PC-9 (cell line): ENCODE measurements around the gene CTNND2. TPM values are rescaled to one million over a fixed set of nuclear protein-coding genes. Genes with fewer than 3 reads are reported as not detected.

Experiments
- BruUV-seq: library from RNA; stranded (reverse); fragments of 400-500 nt; replicated peaks from 2 replicates; lab custom pipeline; 2021; lab: Mats Ljungman, UMichigan
- CTCF ChIA-PET: fragments of 300-600 bp; sonication (Branson Sonifier 250); formaldehyde crosslinking; loops from one replicate; lab custom pipeline; 2022; ENCODE audit warnings: antibody characterized with exemption; lab: Charles Lee
- POLR2A ChIA-PET: fragments of 300-600 bp; sonication (Branson Sonifier 250); formaldehyde crosslinking; loops from one replicate; lab custom pipeline; 2022; ENCODE audit warnings: antibody characterized with exemption; ENCODE audit not compliant: unreplicated experiment; lab: Charles Lee
- DNase-seq, 2 experiments: peaks; one replicate each; pipeline versions ENCODE4 v3.0.0 to v3.0.0-alpha.2; 2015 to 2022; ENCODE audit warnings: mixed read lengths in 1 of 2
- H2AFZ ChIP-seq: fragments of 200-600 bp; sonication (generic); 2 replicates; pipeline ENCODE4 v1.8.1; 2017; ENCODE audit warnings: antibody characterized with exemption
- H3F3A ChIP-seq: fragments of 200-600 bp; sonication (generic); 2 replicates; pipeline ENCODE4 v1.8.1; 2017; ENCODE audit warnings: antibody characterized with exemption, mild to moderate bottlenecking, low read depth; ENCODE audit not compliant: insufficient read depth
- H3K27ac ChIP-seq: fragments of 200-600 bp; sonication (generic); 2 replicates; pipeline ENCODE4 v1.6.1; 2016; ENCODE audit warnings: mixed run types
- H3K27me3 ChIP-seq: fragments of 200-600 bp; sonication (generic); 2 replicates; pipeline ENCODE4 v1.6.1; 2016; ENCODE audit warnings: low read depth, mixed run types; ENCODE audit not compliant: insufficient read depth
- H3K36me3 ChIP-seq: fragments of 200-600 bp; sonication (generic); 2 replicates; pipeline ENCODE4 v1.6.1; 2016; ENCODE audit warnings: low read depth, mixed run types
- H3K4me1 ChIP-seq: fragments of 200-600 bp; sonication (generic); replicated peaks from 2 replicates; pipeline ENCODE4 v1.6.1; 2016; ENCODE audit warnings: mixed run types; ENCODE audit not compliant: insufficient read depth
- H3K4me2 ChIP-seq: fragments of 200-600 bp; sonication (generic); 2 replicates; pipeline ENCODE4 v1.6.1; 2017; ENCODE audit warnings: mixed run types
- H3K4me3 ChIP-seq: fragments of 200-600 bp; sonication (generic); 2 replicates; pipeline ENCODE4 v1.6.1; 2016; ENCODE audit warnings: mixed run types
- H3K79me2 ChIP-seq: fragments of 200-600 bp; sonication (generic); 2 replicates; pipeline ENCODE4 v1.6.1; 2017; ENCODE audit warnings: low read depth, mixed run types
- H3K9me2 ChIP-seq: fragments of 200-600 bp; sonication (generic); 2 replicates; pipeline ENCODE4 v1.8.1; 2017; ENCODE audit warnings: mild to moderate bottlenecking; ENCODE audit not compliant: insufficient read depth
- H3K9me3 ChIP-seq: fragments of 200-600 bp; sonication (generic); 2 replicates; pipeline ENCODE4 v1.8.1; 2016; ENCODE audit warnings: low read depth; ENCODE audit not compliant: insufficient read depth
- H4K20me1 ChIP-seq: fragments of 200-600 bp; sonication (generic); 2 replicates; pipeline ENCODE4 v1.8.1; 2017; ENCODE audit not compliant: insufficient read depth
- CTCF ChIP-seq: fragments of 200-600 bp; sonication (generic); conservative IDR thresholded peaks from 2 replicates; pipeline ENCODE4 v1.6.1; 2017; ENCODE audit warnings: mixed run types, antibody characterized with exemption, mild to moderate bottlenecking, moderate library complexity
- EZH2 ChIP-seq: fragments of 200-600 bp; sonication (generic); IDR thresholded peaks from 2 replicates; pipeline ENCODE4 v1.8.0; 2017; ENCODE audit warnings: antibody characterized with exemption, low read depth
- intact Hi-C: fragments of 100-400 bp; cut with micrococcal nuclease; formaldehyde crosslinking; loops from one replicate; pipeline ENCODE4 v1.10.0; 2022; ENCODE audit not compliant: unreplicated experiment
- total RNA-seq: library from RNA; stranded (reverse); gene quantifications from 2 replicates; pipeline ENCODE4 v1.2.3, GENCODE V29; 2021

The CTNND2 gene
- total RNA-seq, 1 experiment from 2014 or later = not detected

- Histone ChIP-seq H3K9me2 (no peaks in the 10 kb centered on the region), H2AFZ (no peak overlapping the region), H3K27me3 (no peaks in the 10 kb centered on the region), H3K79me2 (no peaks in the 10 kb centered on the region), H3K9me3 (no peaks in the 10 kb centered on the region), H3F3A (no peaks in the 10 kb centered on the region), H3K4me1 (no peaks in the 10 kb centered on the region), H4K20me1 (no peaks in the 10 kb centered on the region), H3K36me3 (no peaks in the 10 kb centered on the region), H3K4me2 (no peak overlapping the region), H3K27ac (no peak overlapping the region), H3K4me3 (no peak overlapping the region)
- TF ChIP-seq EZH2 = no peak
- no peak for TF ChIP-seq CTCF
- ChIA-PET CTCF (no interaction called here), POLR2A (no interaction called here)
- BruUV-seq = no TSS peak
- no peak for DNase-seq
- intact Hi-C loops = no loop called here
Measured at GRCh38 chr5:11038772-11039171, 865.5 kb downstream of the CTNND2 start.

GRCh38 chr5:11037941-11038340, 866.3 kb downstream of the CTNND2 start:
- no peak for TF ChIP-seq EZH2
- TF ChIP-seq CTCF = no peak
- no peaks in the 10 kb centered on the region for H3K4me1 ChIP-seq
- H3K27ac ChIP-seq = no peak overlapping the region
- no peaks in the 10 kb centered on the region for H3K9me3 ChIP-seq
- no peaks in the 10 kb centered on the region for H3F3A ChIP-seq
- CTCF ChIA-PET = no interaction called here
- no peak overlapping the region for H3K4me2 ChIP-seq
- no peaks in the 10 kb centered on the region for H3K36me3 ChIP-seq
- intact Hi-C loops = no loop called here
- no peaks in the 10 kb centered on the region for H4K20me1 ChIP-seq
- H2AFZ ChIP-seq = no peak overlapping the region
- H3K9me2 ChIP-seq = no peaks in the 10 kb centered on the region
- POLR2A ChIA-PET = no interaction called here
- no peak for DNase-seq
- H3K79me2 ChIP-seq = no peaks in the 10 kb centered on the region
- H3K4me3 ChIP-seq = no peak overlapping the region
- no TSS peak for BruUV-seq
- no peaks in the 10 kb centered on the region for H3K27me3 ChIP-seq

GRCh38 chr5:11037080-11037479, 867.2 kb downstream of the CTNND2 start:
- POLR2A ChIA-PET = no interaction called here
- Histone ChIP-seq H3K4me2 (no peak overlapping the region), H3K79me2 (no peaks in the 10 kb centered on the region), H2AFZ (no peak overlapping the region), H3K9me3 (no peaks in the 10 kb centered on the region), H3K9me2 (no peaks in the 10 kb centered on the region), H3K4me3 (no peak overlapping the region), H3K27ac (no peak overlapping the region), H3K27me3 (no peaks in the 10 kb centered on the region), H4K20me1 (no peaks in the 10 kb centered on the region), H3K36me3 (no peaks in the 10 kb centered on the region), H3K4me1 (no peaks in the 10 kb centered on the region), H3F3A (no peaks in the 10 kb centered on the region)
- DNase-seq = no peak
- BruUV-seq = no TSS peak
- TF ChIP-seq CTCF = no peak
- TF ChIP-seq EZH2 = no peak
- intact Hi-C loops = no loop called here
- CTCF ChIA-PET = no interaction called here
